ACC112 (cell line): ENCODE results near the gene PIP4P1.

Source experiments
- H2AFZ ChIP-seq: fragments of 200-600 bp; sonication (generic); one replicate; pipeline ENCODE4 v1.6.0; 2017; ENCODE audit warnings: antibody characterized with exemption, low read length; ENCODE audit not compliant: unreplicated experiment
- H3K27ac ChIP-seq: fragments of 200-600 bp; sonication (generic); 2 replicates; pipeline ENCODE4 v1.5.1; 2014; ENCODE audit warnings: low read depth, mild to moderate bottlenecking, antibody characterized with exemption, low read length, moderate library complexity
- H3K27me3 ChIP-seq: fragments of 200-600 bp; sonication (generic); 2 replicates; pipeline ENCODE4 v1.6.1; 2014; ENCODE audit warnings: mild to moderate bottlenecking, antibody characterized with exemption, low read length, moderate library complexity, mixed read lengths; ENCODE audit not compliant: insufficient read depth
- H3K36me3 ChIP-seq: fragments of 200-600 bp; sonication (generic); 2 replicates; pipeline ENCODE4 v1.6.1; 2016; ENCODE audit warnings: mild to moderate bottlenecking, antibody characterized with exemption, low read length, moderate library complexity, mixed read lengths; ENCODE audit not compliant: insufficient read depth
- H3K4me1 ChIP-seq: fragments of 200-600 bp; sonication (generic); one replicate; pipeline ENCODE4 v1.6.1; 2016; ENCODE audit warnings: low read length, mixed read lengths; ENCODE audit not compliant: insufficient read depth, unreplicated experiment, control insufficient read depth
- H3K4me3 ChIP-seq: fragments of 200-600 bp; sonication (generic); 2 replicates; pipeline ENCODE4 v1.5.1; 2014; ENCODE audit warnings: mild to moderate bottlenecking, low read depth, low read length
- H3K79me2 ChIP-seq: fragments of 200-600 bp; sonication (generic); one replicate; pipeline ENCODE4 v1.6.0; 2016; ENCODE audit warnings: low read length; ENCODE audit not compliant: control insufficient read depth, unreplicated experiment, insufficient read depth

The PIP4P1 gene

DNA sequence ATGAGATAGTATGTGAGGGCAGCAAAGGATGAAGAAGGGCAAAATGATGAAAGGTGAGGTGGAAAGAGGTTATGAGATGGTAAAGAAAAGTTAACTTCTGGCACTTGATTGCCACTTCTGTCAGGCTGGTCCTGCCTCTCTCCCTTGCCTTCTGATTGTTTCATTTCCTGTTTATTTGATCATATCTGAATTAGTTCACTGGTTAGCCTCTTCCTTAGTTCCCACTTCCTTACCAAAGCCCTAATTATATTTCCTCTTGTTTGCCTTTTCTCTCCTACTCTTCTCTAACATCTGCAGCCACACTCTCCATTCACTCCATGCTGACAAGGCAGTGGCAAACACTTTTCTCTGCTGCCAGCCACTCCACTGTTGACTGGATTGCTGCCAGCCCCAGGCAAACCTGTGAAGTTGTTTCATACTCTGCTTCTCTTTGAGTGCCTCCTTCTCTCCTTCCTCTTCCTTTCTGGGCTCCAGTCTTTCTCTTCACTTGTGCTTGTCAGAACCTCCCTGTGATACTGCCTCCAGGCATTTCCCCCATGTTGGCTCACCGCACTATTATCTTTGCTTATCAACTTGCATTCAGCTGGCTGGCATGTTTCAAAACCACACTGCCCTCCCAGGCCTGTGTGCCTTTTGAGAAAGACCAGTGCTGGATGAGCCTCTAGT, 16.1 kb upstream of the PIP4P1 start:
- H3K36me3 ChIP-seq, result peaks cover 33% of the 10 kb centered on the region; the same call in 1 of the 2 replicates
- no peaks in the 10 kb centered on the region for H3K27me3 ChIP-seq
- H3K79me2 ChIP-seq, result peaks cover 23% of the 10 kb centered on the region
- peaks cover 24% of the 10 kb centered on the region for H3K4me1 ChIP-seq
- peak overlapping the region; percentile 40 for H3K27ac ChIP-seq
- no peak overlapping the region for H2AFZ ChIP-seq
- H3K4me3 ChIP-seq, result no peak overlapping the region

DNA sequence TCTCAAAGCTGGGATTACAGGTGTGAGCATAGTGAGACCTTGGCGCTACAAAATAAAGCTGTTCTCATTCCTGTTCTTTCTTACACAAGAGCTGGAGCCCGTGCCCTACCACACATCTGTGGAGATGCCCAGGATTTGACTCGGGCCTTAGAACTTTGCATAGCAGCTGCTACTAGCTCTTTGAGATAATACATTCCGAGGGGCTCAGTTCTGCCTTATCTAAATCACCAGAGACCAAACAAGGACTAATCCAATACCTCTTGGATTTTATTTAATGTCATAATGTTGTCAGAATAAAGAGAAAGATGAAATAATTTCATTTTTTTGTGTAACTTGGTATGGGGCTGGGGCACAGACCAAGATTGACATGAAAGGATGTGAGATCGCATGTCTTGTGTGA, 15.5 kb upstream of the PIP4P1 start:
- H3K4me1 ChIP-seq, result peaks cover 29% of the 10 kb centered on the region
- H3K27me3 ChIP-seq, result no peaks in the 10 kb centered on the region
- H3K79me2 ChIP-seq, result peaks cover 29% of the 10 kb centered on the region
- no peak overlapping the region for H3K4me3 ChIP-seq
- peak overlapping the region; percentile 40 for H3K27ac ChIP-seq
- peaks cover 37% of the 10 kb centered on the region; the same call in 1 of the 2 replicates for H3K36me3 ChIP-seq
- no peak overlapping the region for H2AFZ ChIP-seq

DNA sequence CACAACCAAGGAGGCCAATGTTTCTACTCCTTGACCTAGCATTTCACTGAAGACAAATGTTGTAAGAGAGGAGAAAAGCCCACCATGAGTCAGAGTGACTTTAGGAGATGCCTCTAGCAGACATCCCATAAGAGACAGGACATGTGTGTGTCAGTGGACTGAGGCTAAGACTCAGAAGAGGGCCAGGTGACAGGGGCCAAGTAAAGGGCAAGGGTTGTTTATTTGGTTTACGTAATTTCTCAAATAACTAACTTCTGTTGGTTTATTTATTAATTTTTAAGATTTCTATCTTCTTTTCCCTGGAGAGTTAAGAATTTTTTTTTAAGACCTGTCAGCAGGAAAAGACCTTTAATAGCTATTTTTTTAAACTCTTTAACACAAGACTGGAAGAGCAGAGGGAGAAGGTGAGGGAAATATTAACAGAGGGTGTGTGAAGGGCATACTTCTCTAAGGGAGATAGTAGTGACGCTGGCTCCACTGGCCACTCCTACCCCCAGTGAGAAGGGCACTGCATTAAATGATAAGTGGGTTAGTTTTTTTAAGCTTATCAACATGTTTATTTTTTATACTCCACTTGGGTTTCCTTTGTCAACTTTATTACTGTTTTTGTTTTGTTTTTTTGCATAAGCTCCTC, 11.4 kb upstream of the PIP4P1 start:
- Histone ChIP-seq H2AFZ (no peak overlapping the region), H3K36me3 (peaks cover 37% of the 10 kb centered on the region; the same call in 1 of the 2 replicates)

DNA sequence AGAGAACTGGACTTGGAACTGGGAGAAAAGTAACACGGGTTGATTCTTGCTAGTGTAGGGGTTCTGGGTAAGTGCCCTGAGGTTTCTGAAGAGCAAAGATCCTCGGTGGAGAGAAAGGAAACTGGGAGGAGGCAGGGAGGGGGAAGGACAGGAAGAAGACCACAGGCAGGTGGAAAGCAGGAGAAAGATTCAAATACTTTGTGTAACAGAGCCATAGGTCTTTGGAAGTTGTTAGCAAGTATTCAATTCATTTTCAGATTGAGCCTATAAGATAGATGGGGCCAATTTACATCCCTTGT, 9.3 kb upstream of the PIP4P1 start:
- peak overlapping the region; percentile 85 for H3K27ac ChIP-seq
- peak overlapping the region; percentile 3 for H2AFZ ChIP-seq
- peaks cover 52% of the 10 kb centered on the region for H3K79me2 ChIP-seq

More for the DNA sequence above, 11.4 kb upstream of the PIP4P1 start:
- Histone ChIP-seq H3K27ac (no peak overlapping the region), H3K4me1 (peaks cover 38% of the 10 kb centered on the region), H3K27me3 (no peaks in the 10 kb centered on the region), H3K4me3 (peak overlapping the region; percentile 23; the same call in 1 of the 2 replicates), H3K79me2 (peaks cover 52% of the 10 kb centered on the region)

DNA sequence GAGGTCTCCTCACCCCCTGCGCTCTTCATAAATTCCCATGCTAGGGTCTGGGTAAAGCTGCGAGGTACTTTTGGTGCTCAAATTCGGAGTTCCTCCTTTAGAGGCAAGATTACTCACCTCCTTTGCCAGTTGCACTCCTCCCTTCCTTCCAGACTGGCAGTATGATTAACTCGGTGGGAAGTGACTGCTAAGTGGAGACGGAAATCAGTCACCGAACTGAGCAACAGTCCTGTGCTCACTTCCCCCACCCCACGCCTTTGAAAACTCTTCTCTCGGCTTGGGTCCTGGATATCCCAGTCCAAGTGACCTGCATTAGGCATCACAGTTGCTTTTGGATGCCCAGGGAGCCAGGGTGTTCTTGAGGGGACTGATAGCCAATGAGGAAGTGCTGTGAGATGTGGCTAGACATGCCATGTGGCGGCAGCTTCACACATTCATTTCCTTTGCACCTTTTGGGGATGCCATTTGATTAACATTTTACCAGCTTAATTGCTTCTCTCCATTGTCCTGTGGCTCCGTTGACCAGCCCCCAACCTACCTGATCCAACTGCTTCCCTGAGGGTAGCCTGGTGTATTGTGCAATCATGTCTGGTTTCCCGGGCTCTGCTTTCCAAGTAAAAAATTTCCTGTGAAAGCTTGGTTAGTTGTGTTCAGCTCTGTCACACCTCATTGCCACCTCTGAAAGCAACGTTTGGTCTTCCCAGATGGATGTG, 8.8 kb upstream of the PIP4P1 start:
- Histone ChIP-seq H3K4me3 (peak overlapping the region; percentile 91), H3K36me3 (peaks cover 21% of the 10 kb centered on the region; the same call in 1 of the 2 replicates), H3K27ac (peak overlapping the region; percentile 85), H3K4me1 (peaks cover 27% of the 10 kb centered on the region), H3K27me3 (no peaks in the 10 kb centered on the region), H2AFZ (peak overlapping the region; percentile 33), H3K79me2 (peaks cover 52% of the 10 kb centered on the region)

More for the DNA sequence above, 9.3 kb upstream of the PIP4P1 start:
- Histone ChIP-seq H3K36me3 (peaks cover 23% of the 10 kb centered on the region; the same call in 1 of the 2 replicates), H3K27me3 (no peaks in the 10 kb centered on the region), H3K4me3 (peak overlapping the region; percentile 91), H3K4me1 (peaks cover 27% of the 10 kb centered on the region)

DNA sequence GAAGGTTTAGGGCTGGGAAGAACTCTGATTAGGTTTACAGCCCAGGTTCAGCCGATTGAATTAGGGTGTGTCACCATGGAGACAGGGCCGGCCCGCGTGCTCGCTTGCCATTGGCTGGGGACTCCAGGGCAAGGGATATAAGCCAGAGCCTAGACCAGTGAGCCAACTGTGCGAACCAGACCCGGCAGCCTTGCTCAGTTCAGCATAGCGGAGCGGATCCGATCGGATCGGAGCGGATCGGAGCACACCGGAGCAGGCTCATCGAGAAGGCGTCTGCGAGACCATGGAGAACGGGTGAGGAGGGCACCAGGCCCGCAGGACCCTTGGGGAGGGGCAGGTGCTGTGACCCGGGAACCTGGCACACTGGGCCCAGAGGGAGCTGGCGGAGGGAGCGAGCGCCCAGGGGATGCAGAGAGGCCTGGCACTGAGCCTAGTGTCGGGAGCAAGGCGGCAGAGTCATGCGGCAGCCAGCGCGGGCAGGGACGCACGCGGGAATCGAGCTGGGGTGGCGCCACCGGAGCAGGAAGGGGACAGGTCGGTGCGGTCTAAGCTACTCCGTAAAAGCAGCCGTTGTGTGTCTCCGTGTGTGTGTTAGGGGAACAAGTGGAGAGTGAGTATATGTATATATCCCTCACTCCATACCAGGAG, 8.1 kb upstream of the PIP4P1 start, which contains the start of gene PNP:
PNP (plus strand) TSS at position 165 of the 648 bp plus-strand sequence; CDS start at position 284, 119 bp downstream.
- peaks cover 27% of the 10 kb centered on the region for H3K4me1 ChIP-seq
- H2AFZ ChIP-seq, result peak within 1 kb of the TSS; percentile 71
- peak within 1 kb of the TSS; percentile 91 for H3K4me3 ChIP-seq
- no peaks in the 10 kb centered on the region for H3K27me3 ChIP-seq
- peaks cover 16% of the 10 kb centered on the region; the same call in 1 of the 2 replicates for H3K36me3 ChIP-seq
- H3K27ac ChIP-seq, result peak within 1 kb of the TSS; percentile 85
- H3K79me2 ChIP-seq, result peaks cover 47% of the 10 kb centered on the region

DNA sequence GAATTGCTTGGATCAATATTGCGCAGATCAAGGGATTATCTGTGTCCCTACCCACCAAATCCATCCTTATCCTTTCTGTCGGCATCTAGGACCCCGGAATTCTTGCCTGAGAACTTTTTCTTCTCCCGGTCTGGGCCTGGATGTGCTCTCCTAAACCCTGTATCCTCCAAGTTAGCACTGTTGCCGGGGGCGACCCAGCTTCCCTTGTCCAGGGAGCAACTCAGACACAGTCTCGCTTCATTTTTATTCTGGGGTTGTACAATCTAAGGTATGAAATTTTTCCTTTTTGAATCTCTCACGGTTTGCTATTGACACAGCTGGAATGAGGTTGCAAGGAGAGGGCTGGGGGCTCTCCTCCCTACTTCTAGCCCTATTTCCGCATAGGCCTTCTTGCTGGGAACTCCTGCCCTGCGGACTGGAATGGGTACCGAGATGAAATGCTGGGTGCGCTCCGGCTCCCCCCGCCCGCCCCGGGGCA, 7.6 kb upstream of the PIP4P1 start:
- H3K4me1 ChIP-seq, result peaks cover 27% of the 10 kb centered on the region
- peaks cover 10% of the 10 kb centered on the region; the same call in 1 of the 2 replicates for H3K36me3 ChIP-seq
- H3K79me2 ChIP-seq, result peaks cover 42% of the 10 kb centered on the region
- H3K27me3 ChIP-seq, result no peaks in the 10 kb centered on the region
- peak overlapping the region; percentile 85; the same call in 1 of the 2 replicates for H3K27ac ChIP-seq
- peak overlapping the region; percentile 91 for H3K4me3 ChIP-seq
- peak overlapping the region; percentile 71 for H2AFZ ChIP-seq

DNA sequence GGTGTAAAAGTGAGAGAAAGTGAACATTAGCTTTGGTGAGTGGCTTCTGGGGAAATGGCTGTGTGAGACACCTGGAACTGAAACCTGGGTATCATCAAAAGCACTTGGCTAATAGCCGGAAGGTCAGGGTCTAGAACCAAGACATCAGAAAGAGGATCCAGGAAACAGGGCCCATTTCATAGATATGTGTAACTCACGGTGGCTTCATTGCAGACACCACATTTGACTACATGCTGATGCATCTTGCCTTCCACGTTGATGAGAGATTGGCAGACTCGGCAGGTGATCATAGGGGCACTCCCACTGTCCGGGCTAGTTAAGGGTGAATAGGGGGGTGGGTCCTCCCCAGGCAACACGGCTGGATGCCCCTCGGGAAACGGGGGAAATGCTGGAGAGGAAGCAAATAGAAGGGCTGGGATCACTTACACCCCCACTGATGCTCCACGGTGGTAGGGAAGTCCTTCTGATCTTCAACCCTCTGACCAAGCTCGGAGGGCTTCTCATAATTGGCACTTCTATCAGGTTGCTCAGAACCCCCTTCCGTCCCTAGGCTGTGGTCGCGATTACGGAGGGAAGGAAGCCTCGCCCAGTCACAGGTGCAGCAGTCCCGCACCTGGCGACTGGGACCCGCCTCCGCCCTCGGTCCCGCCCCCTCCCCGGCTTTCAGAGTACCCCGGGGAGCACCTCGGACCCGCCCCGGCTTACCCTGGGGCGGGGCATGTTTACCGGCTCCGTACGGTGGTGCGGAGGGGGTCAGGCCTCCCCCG, 593 bp downstream of the PIP4P1 start:
- Histone ChIP-seq H3K36me3 (peaks cover 18% of the 10 kb centered on the region; the same call in 1 of the 2 replicates), H2AFZ (peak overlapping the region; percentile 79), H3K27ac (peak overlapping the region; percentile 66), H3K4me3 (peak overlapping the region; percentile 88), H3K79me2 (peaks cover 50% of the 10 kb centered on the region), H3K27me3 (no peaks in the 10 kb centered on the region), H3K4me1 (peaks cover 30% of the 10 kb centered on the region)

DNA sequence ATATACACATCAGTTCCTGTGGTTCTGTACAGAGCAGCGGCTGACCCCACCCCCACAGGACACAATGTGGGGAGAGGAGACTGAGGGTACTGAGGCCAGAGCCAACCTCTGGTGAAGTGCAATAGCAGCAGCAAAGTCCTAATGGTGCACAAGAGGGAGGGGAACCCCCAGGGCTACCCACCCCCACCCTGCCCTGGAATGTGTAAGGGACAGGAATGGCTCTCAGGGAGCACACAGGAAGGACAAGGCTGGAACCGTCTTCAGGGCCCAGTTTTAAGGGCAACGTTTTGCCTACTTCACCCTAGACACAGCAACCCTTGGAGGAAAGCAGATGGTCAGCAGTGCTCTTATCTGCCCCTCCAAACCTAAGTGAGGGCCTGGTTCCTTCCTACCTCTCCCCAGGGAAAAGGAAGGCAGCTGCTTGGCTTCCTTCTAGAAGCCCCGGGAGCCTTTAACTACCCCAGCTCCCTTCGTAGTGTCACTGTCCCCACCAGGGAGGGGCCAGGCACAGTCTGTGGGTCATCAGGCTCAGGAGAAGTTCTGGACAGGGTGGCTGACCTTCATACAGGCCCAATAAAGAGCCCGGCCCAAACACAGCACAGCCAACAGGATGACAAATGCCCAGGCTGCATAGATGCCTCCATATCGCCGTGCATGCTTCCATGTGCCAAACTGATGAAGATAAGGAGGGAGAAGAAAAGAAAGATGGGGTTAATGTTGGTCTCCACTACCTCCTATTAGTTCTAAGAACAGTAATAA, 3.0 kb downstream of the PIP4P1 start:
- peaks cover 61% of the 10 kb centered on the region for H3K79me2 ChIP-seq
- peaks cover 33% of the 10 kb centered on the region for H3K4me1 ChIP-seq
- no peaks in the 10 kb centered on the region for H3K27me3 ChIP-seq
- H3K27ac ChIP-seq, result no peak overlapping the region
- no peak overlapping the region for H2AFZ ChIP-seq
- peaks cover 18% of the 10 kb centered on the region; the same call in 1 of the 2 replicates for H3K36me3 ChIP-seq
- no peak overlapping the region for H3K4me3 ChIP-seq
